Endothelial cell (in vitro differentiated cells): Measurements from ENCODE around the gene SNX15. TPM values are rescaled to one million over a fixed set of nuclear protein-coding genes. Genes with fewer than 3 reads are reported as not detected.
"Not testable (repeated sequence)": the region's sequence is repeated elsewhere in the genome, so short reads cannot be mapped to it uniquely, and the experiment has no call there.

Experiments used
- DNase-seq: peaks from one replicate; pipeline ENCODE4 v3.0.0; 2021; ENCODE audit warnings: low spot score
- H3K27ac Mint-ChIP-seq: one replicate; pipeline ENCODE4 v1.8.0; 2021; ENCODE audit warnings: mixed read lengths, inconsistent platforms; ENCODE audit not compliant: unreplicated experiment
- H3K27me3 Mint-ChIP-seq: one replicate; pipeline ENCODE4 v1.8.0; 2021; ENCODE audit warnings: mild to moderate bottlenecking, moderate library complexity, mixed read lengths, inconsistent platforms; ENCODE audit not compliant: unreplicated experiment
- H3K36me3 Mint-ChIP-seq: one replicate; pipeline ENCODE4 v1.8.0; 2021; ENCODE audit warnings: mild to moderate bottlenecking, low read depth, mixed read lengths, inconsistent platforms; ENCODE audit not compliant: unreplicated experiment
- H3K4me1 Mint-ChIP-seq: one replicate; pipeline ENCODE4 v1.8.0; 2021; ENCODE audit warnings: mild to moderate bottlenecking, mixed read lengths, inconsistent platforms; ENCODE audit not compliant: unreplicated experiment
- H3K4me3 Mint-ChIP-seq: one replicate; pipeline ENCODE4 v1.8.0; 2021; ENCODE audit warnings: mild to moderate bottlenecking, mixed read lengths, inconsistent platforms; ENCODE audit not compliant: unreplicated experiment
- H3K9me3 Mint-ChIP-seq: one replicate; pipeline ENCODE4 v1.8.0; 2021; ENCODE audit warnings: mixed read lengths, inconsistent platforms; ENCODE audit not compliant: unreplicated experiment
- CTCF ChIP-seq: fragments of 200-600 bp; sonication (generic); IDR thresholded peaks from one replicate; pipeline ENCODE4 v1.5.0; 2021; ENCODE audit warnings: antibody characterized with exemption; ENCODE audit not compliant: unreplicated experiment
- total RNA-seq: library from RNA; stranded (reverse); fragmentation: NEBNext Ultra II Directional; extraction: Animal tissue kit (Norgen Biotek cat#: 25700); gene quantifications from one replicate; pipeline ENCODE4 v1.2.1, GENCODE V29; 2021; ENCODE audit not compliant: unreplicated experiment

The SNX15 gene
- total RNA-seq, 1 donor from 2014 or later = 19.4 TPM

GRCh38 chr11:64998690-64999431, 28.4 kb upstream of the SNX15 start:
- no peak overlapping the region for H3K4me3 Mint-ChIP-seq
- H3K27ac Mint-ChIP-seq = no peak overlapping the region
- H3K27me3 Mint-ChIP-seq = peaks cover 4% of the 10 kb centered on the region
- H3K36me3 Mint-ChIP-seq = no peaks in the 10 kb centered on the region
- no peak for TF ChIP-seq CTCF
- peaks cover 4% of the 10 kb centered on the region for H3K4me1 Mint-ChIP-seq
- DNase-seq = no peak
- no peaks in the 10 kb centered on the region for H3K9me3 Mint-ChIP-seq

- no peak for TF ChIP-seq CTCF
- Mint-ChIP-seq H3K27me3 (peaks cover 2% of the 10 kb centered on the region), H3K27ac (no peak overlapping the region), H3K36me3 (no peaks in the 10 kb centered on the region), H3K4me1 (peaks cover 4% of the 10 kb centered on the region), H3K9me3 (no peaks in the 10 kb centered on the region), H3K4me3 (no peak overlapping the region)
- no peak for DNase-seq
These were observed 27.8 kb upstream of the SNX15 start for GRCh38 chr11:64999478-64999877.

GRCh38 chr11:65002706-65003105, 24.5 kb upstream of the SNX15 start:
- Mint-ChIP-seq H3K9me3 (no peaks in the 10 kb centered on the region), H3K4me1 (no peaks in the 10 kb centered on the region), H3K36me3 (no peaks in the 10 kb centered on the region), H3K4me3 (no peak overlapping the region), H3K27me3 (peaks cover 8% of the 10 kb centered on the region), H3K27ac (no peak overlapping the region)
- no peak for TF ChIP-seq CTCF
- DNase-seq = no peak

- H3K4me3 Mint-ChIP-seq = no peak overlapping the region
- H3K9me3 Mint-ChIP-seq = no peaks in the 10 kb centered on the region
- H3K4me1 Mint-ChIP-seq = no peaks in the 10 kb centered on the region
- H3K27ac Mint-ChIP-seq = no peak overlapping the region
- H3K36me3 Mint-ChIP-seq = no peaks in the 10 kb centered on the region
- peaks cover 8% of the 10 kb centered on the region for H3K27me3 Mint-ChIP-seq
- no peak for TF ChIP-seq CTCF
- no peak for DNase-seq
These were observed 24.0 kb upstream of the SNX15 start for GRCh38 chr11:65003282-65003681.

GRCh38 chr11:65003968-65004367, 23.3 kb upstream of the SNX15 start:
- H3K4me3 Mint-ChIP-seq, H3K27ac Mint-ChIP-seq, DNase-seq, H3K4me1 Mint-ChIP-seq, H3K9me3 Mint-ChIP-seq, H3K27me3 Mint-ChIP-seq, H3K36me3 Mint-ChIP-seq: not testable (repeated sequence)
